HUDEP-2 (cell line): ENCODE results near the gene PTBP1.

ENCODE experiments used
- DNase-seq, 76 experiments: peaks; one replicate each; lab custom pipeline; 2025; ENCODE audit not compliant: unreplicated experiment in 76 of 76; lab: John Stamatoyannopoulos, UW

Gene PTBP1

GRCh38 chr19:772063-772462 is 25.2 kb upstream of the PTBP1 start:
- no peak for DNase-seq

DNA sequence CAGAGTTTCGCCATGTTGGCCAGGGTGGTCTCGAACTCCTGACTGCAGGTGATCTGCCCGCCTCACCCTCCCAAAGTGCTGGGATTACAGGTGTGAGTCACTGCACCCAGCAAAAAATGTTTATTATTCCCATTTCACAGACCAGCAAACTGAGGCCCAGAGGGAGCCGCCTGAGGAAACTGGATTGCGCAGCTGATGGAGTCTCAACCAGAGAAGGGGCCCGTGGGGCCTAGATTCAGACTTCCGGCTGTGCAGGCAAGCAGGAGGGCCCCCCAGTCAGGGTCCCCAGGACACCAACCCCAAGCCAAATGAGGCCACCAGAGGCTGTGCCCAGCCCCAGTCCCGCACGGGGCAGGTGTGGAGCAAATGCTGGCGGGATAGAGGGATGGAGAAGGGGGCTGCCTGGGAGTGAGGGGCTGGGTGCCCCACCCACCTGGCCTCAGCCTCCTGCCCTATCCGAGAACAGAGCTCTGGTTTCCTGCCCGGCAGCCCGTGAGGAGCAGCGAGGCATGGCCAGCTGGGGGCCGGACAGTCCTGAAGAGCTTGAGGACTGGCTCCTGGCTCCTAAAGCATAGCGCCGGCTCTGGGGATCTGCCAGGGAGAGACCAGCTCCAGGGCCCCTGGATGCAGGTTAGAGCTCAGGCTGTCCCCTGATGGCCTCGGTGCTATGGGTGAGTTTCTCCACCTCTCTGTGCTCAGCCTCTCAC is 24.4 kb upstream of the PTBP1 start:
- no peak for DNase-seq

GRCh38 chr19:776549-776948 is 20.7 kb upstream of the PTBP1 start:
- no peak for DNase-seq

DNA sequence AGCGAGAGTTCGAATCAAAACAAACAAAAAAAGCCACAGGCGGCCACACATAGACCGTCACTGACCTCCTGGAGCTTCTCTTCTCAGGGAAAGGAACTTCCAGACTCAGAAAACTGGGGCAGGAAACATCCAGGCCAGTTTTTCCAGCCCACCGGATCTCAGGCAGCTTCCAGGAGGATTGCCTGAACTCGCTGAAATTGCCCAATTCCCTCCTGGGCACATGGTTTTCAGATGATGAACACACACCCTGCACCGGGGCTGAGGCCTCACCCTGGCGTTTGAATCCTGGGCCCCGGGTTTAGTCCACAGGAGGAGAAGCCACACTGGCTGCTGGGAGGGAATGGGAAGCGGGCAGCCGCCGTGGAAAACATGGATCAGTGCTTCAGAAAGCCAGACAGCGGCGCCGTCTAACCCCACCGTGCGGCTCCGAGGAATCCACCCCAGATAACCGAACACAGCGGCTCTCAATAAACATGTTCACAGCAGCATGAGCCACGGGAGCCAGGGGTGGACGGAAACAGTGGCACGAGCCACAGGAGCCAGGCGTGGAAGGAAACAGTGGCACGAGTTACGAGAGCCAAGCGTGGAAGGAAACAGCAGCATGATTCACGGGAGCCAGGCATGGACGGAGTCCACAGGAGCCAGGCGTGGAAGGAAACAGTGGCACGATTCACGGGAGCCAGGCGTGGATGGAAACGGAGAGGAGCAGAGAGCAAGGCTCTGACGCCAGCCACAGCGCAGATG is 18.2 kb upstream of the PTBP1 start:
- no peak for DNase-seq

GRCh38 chr19:780935-781334 is 16.3 kb upstream of the PTBP1 start:
- DNase-seq: no peak

GRCh38 chr19:781800-782184 is 15.5 kb upstream of the PTBP1 start:
- DNase-seq: no peak

GRCh38 chr19:782185-782877 is 14.9 kb upstream of the PTBP1 start:
- no peak for DNase-seq

GRCh38 chr19:782878-783668 is 14.2 kb upstream of the PTBP1 start:
- DNase-seq: no peak

DNA sequence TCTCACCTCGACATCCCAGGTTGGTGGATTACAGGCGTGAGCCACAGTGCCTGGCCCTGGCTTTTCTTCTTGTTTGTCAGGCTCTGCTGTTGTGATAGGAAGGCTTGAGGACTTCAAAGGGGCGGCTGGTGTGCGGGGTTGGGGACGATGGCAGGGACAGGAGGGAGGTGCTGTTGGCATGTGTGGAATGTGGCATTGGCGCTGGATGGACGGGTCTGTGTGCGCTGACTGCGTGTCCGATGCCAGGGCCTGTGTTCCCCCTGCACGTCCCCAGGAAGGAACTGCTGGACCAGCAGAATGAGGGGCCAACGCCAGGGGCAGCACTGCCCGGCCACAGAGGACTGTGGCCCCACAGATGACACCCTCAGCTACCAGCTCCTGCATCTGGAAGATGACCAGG is 12.7 kb upstream of the PTBP1 start:
- DNase-seq: no peak

DNA sequence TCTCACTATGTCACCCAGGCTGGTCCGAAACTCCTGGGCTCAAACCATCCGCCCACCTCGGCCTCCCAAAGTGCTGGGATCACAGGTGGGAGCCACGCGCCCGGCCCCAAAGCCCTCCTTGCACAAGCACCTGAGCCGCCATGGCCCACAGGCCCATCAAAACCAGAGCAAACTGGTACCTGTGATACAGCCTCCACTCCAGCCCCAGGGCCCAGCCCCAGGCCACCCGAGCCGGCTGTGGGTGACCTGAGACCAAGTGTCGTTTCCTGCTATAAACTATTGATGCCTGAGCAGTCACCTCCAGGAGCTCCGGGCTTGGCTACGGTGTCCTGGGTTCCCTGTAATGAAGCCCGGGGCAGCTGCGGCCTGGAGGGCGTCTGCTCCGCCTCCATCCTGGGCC is 9.7 kb upstream of the PTBP1 start:
- no peak for DNase-seq

DNA sequence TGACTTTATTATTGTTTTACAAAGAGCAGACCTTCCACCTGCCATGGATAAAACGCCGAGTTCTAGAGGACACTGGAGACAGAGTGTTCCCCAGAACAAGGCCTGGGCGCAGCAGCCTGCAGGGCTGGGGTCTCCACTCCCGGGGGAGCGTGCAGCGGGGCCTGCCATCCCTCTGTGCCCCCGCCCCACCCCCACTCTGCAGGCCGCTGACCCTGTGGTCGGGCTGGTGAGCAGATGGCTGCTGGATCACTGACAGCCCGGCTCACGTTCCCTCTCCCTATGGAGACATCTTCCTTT is 8.6 kb upstream of the PTBP1 start:
- DNase-seq: no peak

DNA sequence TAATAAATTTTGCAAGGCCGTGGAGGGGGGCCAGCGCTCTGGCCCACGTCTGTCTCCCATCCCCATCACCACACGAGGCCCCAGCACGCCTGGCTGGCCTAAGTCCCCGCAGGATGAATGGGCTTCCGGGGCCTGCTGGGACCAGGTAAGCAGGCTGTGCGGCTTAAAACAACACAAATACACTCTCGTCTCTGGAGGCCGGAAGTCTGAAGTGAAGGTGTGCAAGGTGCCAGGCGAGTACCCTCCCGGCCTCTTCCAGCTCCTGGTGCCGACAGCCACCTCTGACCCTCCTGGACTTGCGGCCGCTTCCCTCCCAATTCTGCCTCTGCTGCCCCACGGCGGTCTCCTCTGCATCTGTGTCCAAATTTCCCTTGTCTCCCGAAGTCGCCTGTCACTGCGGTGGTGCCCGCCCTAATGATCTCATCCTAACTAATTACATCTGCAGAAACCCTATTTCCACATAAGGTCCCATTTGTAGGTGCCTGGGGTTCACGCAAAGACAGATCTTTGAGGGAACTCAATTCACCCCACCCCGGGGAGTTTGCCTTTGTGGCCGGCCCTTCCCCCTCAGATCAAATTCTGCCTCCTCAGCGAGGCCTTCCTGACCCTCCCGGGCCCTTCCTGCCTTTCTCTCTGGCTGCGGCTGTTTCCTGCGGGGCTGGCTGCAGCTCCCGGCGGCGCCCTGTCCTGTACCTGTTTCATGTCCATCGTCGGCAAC is 8.1 kb upstream of the PTBP1 start:
- DNase-seq: no peak

DNA sequence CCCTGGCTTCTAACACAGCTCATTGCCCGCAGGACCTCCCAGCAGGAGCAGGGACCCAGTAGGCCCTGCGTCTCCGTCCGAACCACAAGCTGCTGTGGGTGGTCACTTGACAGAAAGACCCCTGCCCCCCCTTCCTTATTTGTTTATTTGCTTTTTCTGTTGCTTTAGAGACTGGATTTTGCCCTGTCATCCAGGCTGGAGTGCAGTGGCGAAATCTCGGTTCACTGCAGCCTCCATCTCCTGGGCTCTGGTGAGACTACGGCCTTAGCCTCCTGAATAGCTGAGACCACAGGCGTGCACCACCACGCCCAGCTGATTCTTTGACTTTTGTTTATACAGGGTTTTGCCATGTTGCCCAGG is 7.6 kb upstream of the PTBP1 start:
- DNase-seq: no peak

DNA sequence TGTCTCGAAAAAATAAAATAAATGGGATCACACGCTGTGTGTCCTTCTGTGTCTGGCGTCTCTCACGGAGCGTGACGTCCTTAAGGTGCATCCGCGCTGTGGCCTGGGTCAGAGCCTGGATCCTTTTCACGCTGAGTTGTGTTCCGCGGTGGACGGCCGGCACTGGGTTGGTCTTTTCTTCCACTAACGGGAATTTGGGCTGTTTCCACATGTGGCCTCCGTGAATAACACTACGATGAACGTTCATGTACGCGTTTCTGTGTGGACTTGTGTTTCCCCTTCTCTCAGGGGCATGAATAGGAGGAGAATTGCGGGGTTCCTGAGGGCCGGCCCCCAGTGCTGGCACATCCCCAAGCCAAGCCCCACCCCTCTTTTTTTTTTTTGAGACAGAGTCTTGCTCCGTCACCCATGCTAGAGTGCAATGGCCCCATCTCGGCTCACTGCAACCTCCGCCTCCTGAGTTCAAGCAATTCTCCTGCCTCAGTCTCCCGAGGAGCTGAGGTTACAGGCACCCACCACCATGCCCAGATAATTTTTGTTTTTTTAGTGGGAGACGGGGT is 6.2 kb upstream of the PTBP1 start:
- DNase-seq: no peak

DNA sequence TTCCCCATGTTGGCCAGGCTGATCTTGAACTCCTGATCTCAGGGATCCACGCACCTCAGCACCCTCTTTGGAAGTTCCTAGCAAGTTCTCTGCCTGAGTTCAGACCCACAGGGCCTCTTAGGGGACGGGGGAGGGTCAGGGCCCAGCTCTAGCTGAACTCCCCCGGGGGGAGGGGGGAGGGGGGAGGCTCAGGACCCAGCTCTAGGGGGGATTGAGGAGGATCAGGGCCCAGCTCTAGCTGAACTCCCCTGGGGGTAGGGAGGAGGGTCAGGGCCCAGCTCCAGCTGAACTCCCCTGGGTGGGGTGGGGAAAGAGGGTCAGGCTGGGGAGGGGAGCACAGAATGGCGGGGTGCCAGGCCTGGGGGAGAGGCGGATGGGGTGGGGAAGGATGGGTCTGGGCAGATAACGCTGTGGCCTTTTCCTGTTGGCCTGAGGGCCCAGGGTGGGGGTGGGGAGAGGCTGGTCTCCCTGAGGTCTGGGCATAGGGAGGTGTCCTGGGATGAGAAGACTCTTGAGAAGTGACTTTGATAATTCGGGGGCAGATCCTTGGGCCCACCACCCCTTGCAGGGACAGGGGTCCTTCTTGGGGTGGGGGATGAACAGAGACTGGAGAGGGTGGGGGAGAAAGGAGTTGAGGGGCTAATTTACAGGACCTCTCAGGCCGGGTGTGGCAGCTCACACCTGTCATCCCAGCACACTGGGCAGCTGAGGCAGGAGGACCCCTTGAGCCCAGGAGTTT is 5.5 kb upstream of the PTBP1 start:
- DNase-seq: peak in 69 of 76 experiments; percentile 41 to 97 (median 81)

GRCh38 chr19:792306-792885 is 4.9 kb upstream of the PTBP1 start:
- DNase-seq: peak in 21 of 76 experiments; percentile 33 to 74 (median 50)

GRCh38 chr19:793806-794205 is 3.4 kb upstream of the PTBP1 start:
- no peak for DNase-seq

GRCh38 chr19:795073-795611 is 2.1 kb upstream of the PTBP1 start:
- DNase-seq: no peak
